Testis (tissue), 5 donors: ENCODE results near the gene ASAP2. TPM values are rescaled to one million over a fixed set of nuclear protein-coding genes. Genes with fewer than 3 reads are reported as not detected.

ENCODE experiments used
- DNase-seq: peaks from one replicate; pipeline ENCODE4 v3.0.0-alpha.2; 2019
- H3K27ac ChIP-seq, 2 donors: fragments of 200-600 bp; sonication (generic); one replicate each; pipeline ENCODE4 v1.5.1; 2019
- H3K27me3 ChIP-seq: fragments of 200-600 bp; sonication (generic); one replicate; pipeline ENCODE4 v1.5.1; 2019
- H3K36me3 ChIP-seq: fragments of 200-600 bp; sonication (generic); one replicate; pipeline ENCODE4 v1.5.1; 2017; ENCODE audit warnings: low read depth; ENCODE audit errors: missing control alignments
- H3K4me1 ChIP-seq: fragments of 200-600 bp; sonication (generic); one replicate; pipeline ENCODE4 v1.5.1; 2019
- H3K4me3 ChIP-seq, 2 donors: fragments of 200-600 bp; sonication (generic); one replicate each; pipeline ENCODE4 v1.5.1; 2017 to 2019
- H3K9me3 ChIP-seq: fragments of 200-600 bp; sonication (generic); one replicate; pipeline ENCODE4 v1.5.1; 2017
- POLR2A ChIP-seq: fragments of 450-650 bp; IDR thresholded peaks from one replicate; pipeline ENCODE4 v1.6.1; 2017; ENCODE audit warnings: antibody characterized with exemption, mild to moderate bottlenecking, moderate library complexity
- WGBS, 2 donors: methylation state at CpG; one replicate each; pipeline ENCODE4 v1.1.5; 2018; 5-methylcytosine and 5-hydroxymethylcytosine counted together
- intact Hi-C: fragments of 100-400 bp; cut with DNase I; formaldehyde crosslinking; loops from one replicate; pipeline ENCODE4 v1.15.1; 2023; ENCODE audit warnings: low total_unique reads
- long read RNA-seq, 2 donors: transcript quantifications; one replicate each; lab custom pipeline, GENCODE V29; 2026
- polyA plus RNA-seq: library from polyadenylated mRNA; stranded (reverse); fragments of 350-450 nt; fragmentation: Illumina TruSeq; extraction: RNeasy Lipid Tissue Mini Kit (QIAGEN cat#74804); gene quantifications from one replicate; pipeline ENCODE4 v1.2.3, GENCODE V29; 2014; ENCODE audit warnings: low read depth, low replicate concordance; ENCODE audit not compliant: insufficient read depth
- total RNA-seq, 2 donors: library from RNA; depleted of rRNA; stranded (reverse); fragments of >200 nt; gene quantifications; one replicate each; pipeline ENCODE4 v1.2.3, GENCODE V29; 2016
- TF ChIP-seq, protein P1 (sequence below), 3 experiments: fragments of 450-650 bp in 2 of 3; fragments of 200-600 bp in 1 of 3; sonication (generic) in 1 of 3; IDR thresholded peaks; one replicate each; pipeline ENCODE4 v1.5.1; 2016 to 2019; ENCODE audit warnings: antibody characterized with exemption in 3 of 3, mild to moderate bottlenecking in 2 of 3, moderate library complexity in 1 of 3

The ASAP2 gene
- total RNA-seq (10 to 100 TPM; 42.4 to 79.0 TPM), polyA plus RNA-seq (87.2 TPM)
- long read RNA-seq, donor 1, partial matches to known transcripts: 28 of 28 reads
- long read RNA-seq, donor 1, other reads (novel, unspliced or antisense): 0 of 28 reads
- long read RNA-seq, donor 2, full-length matches to known transcripts: 1 of 11 reads
- long read RNA-seq, donor 2, partial matches to known transcripts: 10 of 11 reads
- long read RNA-seq, donor 2, other reads (novel, unspliced or antisense): 0 of 11 reads

DNA sequence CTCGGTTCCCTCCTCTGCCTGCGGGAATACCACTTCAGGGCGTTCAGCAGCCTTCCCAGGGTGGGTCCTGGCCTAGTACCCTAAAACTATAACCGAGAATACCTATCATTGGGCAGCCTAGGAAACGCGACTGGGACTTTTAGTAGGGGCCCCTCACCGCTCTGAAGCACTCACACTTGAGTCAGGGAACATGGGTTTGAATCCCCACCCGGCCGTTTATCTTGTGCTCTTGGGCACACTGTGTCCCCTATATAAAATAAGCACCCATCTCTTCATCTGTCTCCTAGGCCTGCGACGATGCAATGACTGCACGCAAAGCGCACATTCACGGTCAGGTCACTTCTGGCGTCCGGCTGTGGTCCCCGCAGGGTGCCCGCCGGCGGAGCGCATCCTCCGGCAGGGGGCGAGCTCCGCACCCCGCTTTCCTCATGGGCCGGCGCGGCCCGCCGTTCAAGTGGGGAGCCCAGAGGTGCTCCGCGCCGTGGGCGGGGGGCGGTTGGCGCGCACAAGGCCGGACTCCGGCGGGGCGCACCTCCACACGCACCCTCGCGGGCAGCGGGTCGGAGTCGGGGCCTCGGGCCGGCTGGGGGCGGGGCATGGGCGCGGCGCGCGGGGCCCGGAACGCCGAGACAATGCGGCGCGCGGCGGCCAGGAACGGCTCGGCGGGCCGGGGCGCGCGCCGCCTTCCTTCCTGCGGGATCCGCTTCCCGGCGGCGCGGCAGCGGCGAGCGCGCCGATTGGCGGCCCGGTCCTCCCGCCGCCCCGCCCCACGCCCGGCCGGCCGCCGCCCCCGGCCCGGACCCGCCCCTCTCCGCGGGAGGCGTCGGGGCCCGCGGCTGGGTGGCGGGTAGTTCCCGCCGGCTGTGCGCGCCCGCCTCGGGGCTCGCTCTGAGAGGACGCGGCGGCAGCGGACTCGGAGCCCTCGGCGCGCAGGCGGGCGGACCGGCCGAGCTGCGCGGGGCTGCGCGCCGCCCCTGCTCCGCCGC is at the start of gene ASAP2:
ASAP2 (plus strand) TSS at position 850 of the 986 bp plus-strand sequence. CDS start 293 bp downstream, outside the sequence.
- TF ChIP-seq, protein P1, sequence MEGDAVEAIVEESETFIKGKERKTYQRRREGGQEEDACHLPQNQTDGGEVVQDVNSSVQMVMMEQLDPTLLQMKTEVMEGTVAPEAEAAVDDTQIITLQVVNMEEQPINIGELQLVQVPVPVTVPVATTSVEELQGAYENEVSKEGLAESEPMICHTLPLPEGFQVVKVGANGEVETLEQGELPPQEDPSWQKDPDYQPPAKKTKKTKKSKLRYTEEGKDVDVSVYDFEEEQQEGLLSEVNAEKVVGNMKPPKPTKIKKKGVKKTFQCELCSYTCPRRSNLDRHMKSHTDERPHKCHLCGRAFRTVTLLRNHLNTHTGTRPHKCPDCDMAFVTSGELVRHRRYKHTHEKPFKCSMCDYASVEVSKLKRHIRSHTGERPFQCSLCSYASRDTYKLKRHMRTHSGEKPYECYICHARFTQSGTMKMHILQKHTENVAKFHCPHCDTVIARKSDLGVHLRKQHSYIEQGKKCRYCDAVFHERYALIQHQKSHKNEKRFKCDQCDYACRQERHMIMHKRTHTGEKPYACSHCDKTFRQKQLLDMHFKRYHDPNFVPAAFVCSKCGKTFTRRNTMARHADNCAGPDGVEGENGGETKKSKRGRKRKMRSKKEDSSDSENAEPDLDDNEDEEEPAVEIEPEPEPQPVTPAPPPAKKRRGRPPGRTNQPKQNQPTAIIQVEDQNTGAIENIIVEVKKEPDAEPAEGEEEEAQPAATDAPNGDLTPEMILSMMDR (IDR thresholded peaks at IDR 0.05): peak; percentile 63 to 83 (median 67)
- no peak for TF ChIP-seq POLR2A
- peak; percentile 65 for DNase-seq
- Histone ChIP-seq H3K4me3 (peak within 1 kb of the TSS; percentile 69 to 72), H3K36me3 (no peaks in the 10 kb centered on the region), H3K9me3 (no peaks in the 10 kb centered on the region), H3K4me1 (no peaks in the 10 kb centered on the region), H3K27ac (peak within 1 kb of the TSS; percentile 47 to 78), H3K27me3 (no peaks in the 10 kb centered on the region)
- intact Hi-C loops: no loop called here
- 5 to 8% methylated on average over 20 to 41 of the region's 128 CpGs for WGBS, 2 donors

DNA sequence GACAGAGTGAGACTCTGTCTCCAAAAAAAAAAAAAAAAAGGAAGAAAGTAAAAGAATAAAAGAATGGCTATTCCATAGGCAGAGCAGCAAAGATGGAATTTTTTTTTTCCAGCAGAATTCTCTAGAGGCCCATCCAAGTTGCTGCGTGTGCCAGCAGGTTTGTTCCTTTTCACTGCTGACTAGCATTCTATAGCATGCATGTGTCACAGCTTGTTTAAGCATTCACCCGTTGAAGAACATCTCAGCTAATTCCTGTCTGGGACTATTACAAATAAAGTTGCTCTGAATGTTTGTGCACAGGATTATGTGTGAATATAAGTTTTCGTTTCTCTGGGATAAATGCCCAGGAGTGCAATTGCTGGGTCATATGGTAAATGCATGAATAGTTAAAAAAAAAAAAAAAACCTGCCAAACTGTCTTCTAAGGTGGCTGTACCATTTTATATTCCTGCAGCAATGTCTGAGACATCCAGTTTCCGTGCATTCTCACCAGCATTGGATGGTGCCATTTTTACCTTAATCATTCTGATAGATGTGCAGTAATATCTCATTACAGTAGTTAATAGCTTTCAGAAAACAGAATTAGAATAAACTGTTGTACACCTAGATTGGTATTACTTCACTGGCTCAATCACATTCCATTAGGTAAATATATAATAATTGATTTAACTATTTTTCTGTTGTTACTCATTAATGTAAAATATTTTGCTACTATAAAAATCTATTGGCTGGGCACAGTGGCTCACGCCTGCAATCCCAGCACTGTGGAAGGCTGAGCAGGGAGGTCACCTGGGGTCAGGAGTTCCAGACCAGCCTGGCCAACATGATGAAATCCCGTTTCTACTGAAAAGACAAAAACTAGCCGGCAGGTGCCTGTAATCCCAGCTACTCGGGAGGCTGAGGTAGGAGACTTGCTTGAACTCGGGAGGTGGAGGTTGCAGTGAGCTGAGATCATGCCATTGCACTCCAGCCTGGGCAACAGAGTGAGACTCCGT is 47.5 kb upstream of the ASAP2 start:
- intact Hi-C loops: no loop called here
- DNase-seq: no peak
- Histone ChIP-seq H3K9me3 (no peaks in the 10 kb centered on the region), H3K27ac (no peak overlapping the region), H3K4me1 (no peaks in the 10 kb centered on the region), H3K4me3 (no peak overlapping the region), H3K27me3 (no peaks in the 10 kb centered on the region), H3K36me3 (no peaks in the 10 kb centered on the region)
- 82 to 88% methylated on average over 10 of the region's 10 CpGs for WGBS, 2 donors
- no peak for TF ChIP-seq POLR2A
- TF ChIP-seq, protein P1 (IDR thresholded peaks at IDR 0.05): no peak

DNA sequence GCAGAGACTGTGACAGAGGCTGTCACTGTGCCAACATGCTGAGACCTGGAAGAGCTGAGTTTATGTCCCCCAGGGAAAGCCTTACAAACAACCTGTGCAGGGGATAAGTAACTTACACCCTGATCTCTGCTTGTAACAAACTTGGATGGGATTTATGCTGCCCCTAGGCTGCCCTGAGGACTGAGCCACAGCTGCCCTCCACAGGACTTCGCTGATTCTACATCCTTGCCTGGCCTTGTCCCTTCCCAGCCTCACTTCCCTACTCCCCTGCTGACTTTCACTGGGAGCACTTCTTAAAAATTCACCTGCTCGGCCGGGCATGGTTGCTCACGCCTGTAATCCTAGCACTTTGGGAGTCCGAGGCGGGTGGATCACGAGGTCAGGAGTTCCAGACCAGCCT is 45.9 kb upstream of the ASAP2 start:
- H3K9me3 ChIP-seq: no peaks in the 10 kb centered on the region
- no peaks in the 10 kb centered on the region for H3K36me3 ChIP-seq
- no peak overlapping the region for H3K27ac ChIP-seq
- 85 to 90% methylated on average over 7 of the region's 7 CpGs for WGBS, 2 donors
- no peak overlapping the region for H3K4me3 ChIP-seq
- TF ChIP-seq, protein P1 (IDR thresholded peaks at IDR 0.05): no peak
- TF ChIP-seq POLR2A: no peak
- intact Hi-C loops: no loop called here
- H3K27me3 ChIP-seq: no peaks in the 10 kb centered on the region
- DNase-seq: no peak
- no peaks in the 10 kb centered on the region for H3K4me1 ChIP-seq

DNA sequence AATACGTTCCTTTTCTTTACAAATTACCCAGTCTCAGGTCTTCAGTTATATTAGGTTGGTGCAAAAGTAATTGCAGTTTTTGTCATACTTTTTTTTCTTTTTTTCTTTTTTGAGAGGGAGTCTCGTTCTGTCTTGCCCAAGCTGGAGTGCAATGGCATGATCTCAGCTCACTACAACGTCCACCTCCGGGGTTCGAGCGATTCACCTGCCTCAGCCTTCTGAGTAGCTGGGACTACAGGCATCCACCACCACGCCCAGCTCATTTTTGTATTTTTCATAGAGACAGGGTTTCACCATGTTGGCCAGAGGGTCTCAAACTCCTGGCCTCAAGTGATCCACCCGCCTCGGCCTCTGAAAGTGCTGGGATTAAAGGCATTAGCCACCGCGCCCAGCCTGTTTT is 43.8 kb upstream of the ASAP2 start:
- H3K27me3 ChIP-seq: no peaks in the 10 kb centered on the region
- no peaks in the 10 kb centered on the region for H3K9me3 ChIP-seq
- no peaks in the 10 kb centered on the region for H3K36me3 ChIP-seq
- no peak overlapping the region for H3K4me3 ChIP-seq
- intact Hi-C loops: no loop called here
- TF ChIP-seq POLR2A: no peak
- TF ChIP-seq, protein P1 (IDR thresholded peaks at IDR 0.05): no peak
- DNase-seq: no peak
- H3K4me1 ChIP-seq: no peaks in the 10 kb centered on the region
- WGBS, 2 donors: 91 to 94% methylated on average over 11 of the region's 11 CpGs
- no peak overlapping the region for H3K27ac ChIP-seq
